ENCODE results near the gene MGST1. TPM values are rescaled to one million over a fixed set of nuclear protein-coding genes. Genes with fewer than 3 reads are reported as not detected.

MGST1 gene
- total and polyA plus RNA-seq, 4 donors: 15.1 to 152 (median 76.1) TPM

DNA sequence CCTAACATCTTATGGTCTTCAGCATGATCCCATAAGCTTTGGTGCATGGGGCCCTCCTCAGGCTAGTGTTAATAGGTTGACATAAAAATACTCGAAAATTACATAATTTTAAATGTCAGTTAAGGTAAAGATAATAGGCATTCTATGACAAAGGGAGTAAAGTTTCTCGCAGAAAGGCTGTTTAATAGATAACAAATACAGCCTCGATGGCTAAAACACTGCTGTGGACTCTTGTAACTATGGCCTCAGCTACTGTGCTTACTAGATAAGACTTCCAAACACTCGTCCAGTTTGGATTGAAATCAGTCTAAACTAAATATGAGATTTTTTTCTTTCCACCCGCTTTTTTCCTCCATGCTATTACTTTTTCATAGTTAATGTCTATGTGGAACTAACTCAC lies 23.2 kb upstream of the MGST1 start:
- Histone ChIP-seq H3K27me3 (ENCODE audit: control insufficient read depth, insufficient read depth, low read length) (no peaks in the 10 kb centered on the region), H3K9me3 (ENCODE audit: control insufficient read depth, insufficient read depth, low read length) (no peaks in the 10 kb centered on the region)

GRCh38 chr12:16324772-16325171 lies 22.7 kb upstream of the MGST1 start:
- H3K4me3 ChIP-seq (ENCODE audit: low read depth, low read length): no peak overlapping the region
- no peaks in the 10 kb centered on the region for H3K36me3 ChIP-seq (ENCODE audit: control insufficient read depth, insufficient read depth, low read length)
- no peak for DNase-seq (ENCODE audit: low read depth in 4 of 6, low spot score in 6 of 6)
- H3K9me3 ChIP-seq (ENCODE audit: control insufficient read depth, insufficient read depth, low read length): no peaks in the 10 kb centered on the region
- no peak overlapping the region for H3K27ac ChIP-seq (ENCODE audit: low read depth, low read length)
- H3K27me3 ChIP-seq (ENCODE audit: control insufficient read depth, insufficient read depth, low read length): no peaks in the 10 kb centered on the region
- no CpG with 5 or more reads among the region's 3 CpGs for WGBS (ENCODE audit: insufficient coverage)
- H3K4me1 ChIP-seq (ENCODE audit: control insufficient read depth, insufficient read depth, low read length): no peaks in the 10 kb centered on the region

More for the DNA sequence above, 23.2 kb upstream of the MGST1 start:
- H3K27ac ChIP-seq (ENCODE audit: low read depth, low read length): no peak overlapping the region
- H3K4me1 ChIP-seq (ENCODE audit: control insufficient read depth, insufficient read depth, low read length): no peaks in the 10 kb centered on the region
- no CpG with 5 or more reads among the region's 5 CpGs for WGBS (ENCODE audit: insufficient coverage)
- H3K36me3 ChIP-seq (ENCODE audit: control insufficient read depth, insufficient read depth, low read length): no peaks in the 10 kb centered on the region
- no peak overlapping the region for H3K4me3 ChIP-seq (ENCODE audit: low read depth, low read length)
- no peak for DNase-seq (ENCODE audit: low read depth in 4 of 6, low spot score in 6 of 6)

GRCh38 chr12:16325426-16325825 lies 22.0 kb upstream of the MGST1 start:
- no peak overlapping the region for H3K4me3 ChIP-seq (ENCODE audit: low read depth, low read length)
- WGBS (ENCODE audit: insufficient coverage): 33% methylated on average over 2 of the region's 3 CpGs
- H3K9me3 ChIP-seq (ENCODE audit: control insufficient read depth, insufficient read depth, low read length): no peaks in the 10 kb centered on the region
- no peaks in the 10 kb centered on the region for H3K36me3 ChIP-seq (ENCODE audit: control insufficient read depth, insufficient read depth, low read length)
- no peak overlapping the region for H3K27ac ChIP-seq (ENCODE audit: low read depth, low read length)
- peak in 1 of 6 donors; percentile 52 for DNase-seq (ENCODE audit: low read depth in 4 of 6, low spot score in 6 of 6)
- no peaks in the 10 kb centered on the region for H3K4me1 ChIP-seq (ENCODE audit: control insufficient read depth, insufficient read depth, low read length)
- H3K27me3 ChIP-seq (ENCODE audit: control insufficient read depth, insufficient read depth, low read length): no peaks in the 10 kb centered on the region

DNA sequence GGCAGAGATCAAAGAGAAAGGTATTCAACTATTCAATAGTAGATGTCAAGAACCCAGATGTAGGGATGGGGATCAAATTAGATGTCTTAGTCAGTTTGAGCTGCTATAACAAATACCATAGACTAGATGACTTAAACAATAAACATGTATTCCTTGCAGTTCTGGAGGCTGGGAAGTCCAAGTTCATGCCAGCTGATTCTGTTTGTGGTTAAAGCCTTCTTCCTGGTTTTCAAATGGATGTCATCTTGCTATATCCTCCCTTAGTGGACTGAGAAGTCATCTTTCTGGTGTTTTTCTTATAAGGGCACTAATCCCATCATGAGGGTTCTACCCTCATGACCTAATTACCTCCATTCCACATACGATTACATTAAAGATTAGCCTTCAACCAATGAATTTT lies 19.5 kb upstream of the MGST1 start:
- Histone ChIP-seq H3K36me3 (ENCODE audit: control insufficient read depth, insufficient read depth, low read length) (no peaks in the 10 kb centered on the region), H3K27me3 (ENCODE audit: control insufficient read depth, insufficient read depth, low read length) (no peaks in the 10 kb centered on the region), H3K9me3 (ENCODE audit: control insufficient read depth, insufficient read depth, low read length) (no peaks in the 10 kb centered on the region), H3K4me3 (ENCODE audit: low read depth, low read length) (no peak overlapping the region), H3K4me1 (ENCODE audit: control insufficient read depth, insufficient read depth, low read length) (no peaks in the 10 kb centered on the region), H3K27ac (ENCODE audit: low read depth, low read length) (no peak overlapping the region)
- no peak for DNase-seq (ENCODE audit: low read depth in 4 of 6, low spot score in 6 of 6)
- no CpG with 5 or more reads among the region's 1 CpG for WGBS (ENCODE audit: insufficient coverage)

- no peaks in the 10 kb centered on the region for H3K9me3 ChIP-seq (ENCODE audit: control insufficient read depth, insufficient read depth, low read length)
- WGBS (ENCODE audit: insufficient coverage): no CpG with 5 or more reads among the region's 2 CpGs
- H3K4me3 ChIP-seq (ENCODE audit: low read depth, low read length): no peak overlapping the region
- H3K4me1 ChIP-seq (ENCODE audit: control insufficient read depth, insufficient read depth, low read length): no peaks in the 10 kb centered on the region
- H3K27ac ChIP-seq (ENCODE audit: low read depth, low read length): no peak overlapping the region
- H3K36me3 ChIP-seq (ENCODE audit: control insufficient read depth, insufficient read depth, low read length): no peaks in the 10 kb centered on the region
- H3K27me3 ChIP-seq (ENCODE audit: control insufficient read depth, insufficient read depth, low read length): no peaks in the 10 kb centered on the region
- DNase-seq (ENCODE audit: low read depth in 4 of 6, low spot score in 6 of 6): no peak
Observed at GRCh38 chr12:16329594-16329993, 17.9 kb upstream of the MGST1 start.

DNA sequence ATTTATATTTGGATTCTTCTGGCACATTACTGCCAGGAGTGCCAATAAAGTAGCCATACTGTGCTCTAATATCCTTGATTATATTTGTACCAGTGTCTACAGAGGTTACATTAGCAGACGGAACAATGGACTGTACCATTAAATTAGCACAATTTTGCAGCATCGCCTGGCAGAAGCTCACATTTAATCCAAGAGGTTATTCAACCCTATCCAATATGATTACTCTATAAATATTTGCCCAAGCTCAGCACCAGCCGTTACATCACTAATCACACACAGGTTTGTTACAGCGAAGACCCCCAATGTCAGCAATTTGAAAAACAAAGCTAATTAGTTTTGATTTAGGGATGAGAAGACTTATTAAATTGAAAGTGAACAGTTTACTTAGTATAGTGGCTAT lies 16.9 kb upstream of the MGST1 start:
- peak in 1 of 6 donors; percentile 36 for DNase-seq (ENCODE audit: low read depth in 4 of 6, low spot score in 6 of 6)
- H3K27ac ChIP-seq (ENCODE audit: low read depth, low read length): no peak overlapping the region
- H3K4me3 ChIP-seq (ENCODE audit: low read depth, low read length): no peak overlapping the region
- no peaks in the 10 kb centered on the region for H3K9me3 ChIP-seq (ENCODE audit: control insufficient read depth, insufficient read depth, low read length)
- no peaks in the 10 kb centered on the region for H3K36me3 ChIP-seq (ENCODE audit: control insufficient read depth, insufficient read depth, low read length)
- H3K27me3 ChIP-seq (ENCODE audit: control insufficient read depth, insufficient read depth, low read length): no peaks in the 10 kb centered on the region
- no peaks in the 10 kb centered on the region for H3K4me1 ChIP-seq (ENCODE audit: control insufficient read depth, insufficient read depth, low read length)
- 100% methylated on average over 3 of the region's 4 CpGs for WGBS (ENCODE audit: insufficient coverage)

- no peak for DNase-seq (ENCODE audit: low read depth in 4 of 6, low spot score in 6 of 6)
- Histone ChIP-seq H3K9me3 (ENCODE audit: control insufficient read depth, insufficient read depth, low read length) (no peaks in the 10 kb centered on the region), H3K27ac (ENCODE audit: low read depth, low read length) (no peak overlapping the region), H3K36me3 (ENCODE audit: control insufficient read depth, insufficient read depth, low read length) (no peaks in the 10 kb centered on the region), H3K4me3 (ENCODE audit: low read depth, low read length) (no peak overlapping the region), H3K4me1 (ENCODE audit: control insufficient read depth, insufficient read depth, low read length) (no peaks in the 10 kb centered on the region), H3K27me3 (ENCODE audit: control insufficient read depth, insufficient read depth, low read length) (no peaks in the 10 kb centered on the region)
- no CpG with 5 or more reads among the region's 2 CpGs for WGBS (ENCODE audit: insufficient coverage)
Observed at GRCh38 chr12:16331998-16332397, 15.4 kb upstream of the MGST1 start.

DNA sequence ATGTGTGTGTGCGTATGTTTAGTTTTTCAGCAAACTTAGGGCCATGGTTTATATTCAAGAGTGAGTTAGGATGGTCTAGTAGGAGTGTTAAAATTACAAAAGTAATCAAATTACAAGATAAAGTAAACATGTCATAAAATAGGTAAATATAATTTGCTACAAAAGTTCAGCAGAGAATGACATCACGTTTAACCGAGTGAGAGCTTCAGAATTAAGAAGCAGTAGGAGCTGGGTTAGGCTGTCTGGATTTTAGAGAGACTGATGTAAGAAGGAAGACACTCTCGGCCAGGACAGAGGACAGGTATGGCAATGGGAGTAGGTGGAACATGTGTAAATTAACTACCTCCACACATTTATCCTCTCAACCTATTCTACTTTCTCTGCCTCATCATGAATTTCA lies 11.6 kb upstream of the MGST1 start:
- H3K4me3 ChIP-seq (ENCODE audit: low read depth, low read length): no peak overlapping the region
- H3K9me3 ChIP-seq (ENCODE audit: control insufficient read depth, insufficient read depth, low read length): no peaks in the 10 kb centered on the region
- WGBS (ENCODE audit: insufficient coverage): 83% methylated on average over 2 of the region's 4 CpGs
- H3K27ac ChIP-seq (ENCODE audit: low read depth, low read length): no peak overlapping the region
- DNase-seq (ENCODE audit: low read depth in 4 of 6, low spot score in 6 of 6): no peak
- no peaks in the 10 kb centered on the region for H3K36me3 ChIP-seq (ENCODE audit: control insufficient read depth, insufficient read depth, low read length)
- no peaks in the 10 kb centered on the region for H3K4me1 ChIP-seq (ENCODE audit: control insufficient read depth, insufficient read depth, low read length)
- H3K27me3 ChIP-seq (ENCODE audit: control insufficient read depth, insufficient read depth, low read length): no peaks in the 10 kb centered on the region

- Histone ChIP-seq H3K9me3 (ENCODE audit: control insufficient read depth, insufficient read depth, low read length) (no peaks in the 10 kb centered on the region), H3K4me1 (ENCODE audit: control insufficient read depth, insufficient read depth, low read length) (peaks cover 8% of the 10 kb centered on the region), H3K36me3 (ENCODE audit: control insufficient read depth, insufficient read depth, low read length) (no peaks in the 10 kb centered on the region), H3K27me3 (ENCODE audit: control insufficient read depth, insufficient read depth, low read length) (peaks cover 8% of the 10 kb centered on the region), H3K27ac (ENCODE audit: low read depth, low read length) (no peak overlapping the region), H3K4me3 (ENCODE audit: low read depth, low read length) (no peak overlapping the region)
- no peak for DNase-seq (ENCODE audit: low read depth in 4 of 6, low spot score in 6 of 6)
- WGBS (ENCODE audit: insufficient coverage): 100% methylated on average over 3 of the region's 3 CpGs
Observed at GRCh38 chr12:16344269-16344668, 3.2 kb upstream of the MGST1 start.

DNA sequence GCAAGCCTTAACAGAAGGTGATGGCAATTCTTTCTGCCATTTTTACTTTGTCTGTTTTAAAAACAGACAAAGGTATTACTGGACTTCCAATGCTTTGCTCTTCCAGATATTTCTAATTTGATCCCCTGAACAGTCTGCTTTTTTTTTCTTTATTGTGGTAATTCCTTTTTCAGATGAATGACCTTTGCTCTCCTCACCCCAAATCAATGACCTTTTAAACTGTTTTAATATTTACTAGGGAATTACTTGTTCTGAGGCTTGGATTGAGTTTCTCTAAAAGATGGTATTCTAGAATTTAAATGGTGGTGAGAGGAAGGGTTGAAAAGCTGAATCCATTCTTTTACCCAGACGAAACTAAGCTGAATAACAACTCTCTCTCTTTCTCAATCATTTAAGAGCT lies 2.3 kb upstream of the MGST1 start:
- DNase-seq (ENCODE audit: low read depth in 4 of 6, low spot score in 6 of 6): no peak
- Histone ChIP-seq H3K4me3 (ENCODE audit: low read depth, low read length) (no peak overlapping the region), H3K27me3 (ENCODE audit: control insufficient read depth, insufficient read depth, low read length) (peaks cover 8% of the 10 kb centered on the region), H3K36me3 (ENCODE audit: control insufficient read depth, insufficient read depth, low read length) (no peaks in the 10 kb centered on the region), H3K9me3 (ENCODE audit: control insufficient read depth, insufficient read depth, low read length) (no peaks in the 10 kb centered on the region), H3K4me1 (ENCODE audit: control insufficient read depth, insufficient read depth, low read length) (peaks cover 10% of the 10 kb centered on the region), H3K27ac (ENCODE audit: low read depth, low read length) (no peak overlapping the region)
- no CpG with 5 or more reads among the region's 1 CpG for WGBS (ENCODE audit: insufficient coverage)

All from spinal cord (tissue), 10 donors.